ENCODE data around the gene ZFYVE16. TPM values are rescaled to one million over a fixed set of nuclear protein-coding genes. Genes with fewer than 3 reads are reported as not detected.
"Not testable (repeated sequence)": the region's sequence is repeated elsewhere in the genome, so short reads cannot be mapped to it uniquely, and the experiment has no call there.

Gene ZFYVE16
- total RNA-seq, 4 donors from 2014 or later, result 24.3 to 64.0 (median 34.0) TPM

DNA sequence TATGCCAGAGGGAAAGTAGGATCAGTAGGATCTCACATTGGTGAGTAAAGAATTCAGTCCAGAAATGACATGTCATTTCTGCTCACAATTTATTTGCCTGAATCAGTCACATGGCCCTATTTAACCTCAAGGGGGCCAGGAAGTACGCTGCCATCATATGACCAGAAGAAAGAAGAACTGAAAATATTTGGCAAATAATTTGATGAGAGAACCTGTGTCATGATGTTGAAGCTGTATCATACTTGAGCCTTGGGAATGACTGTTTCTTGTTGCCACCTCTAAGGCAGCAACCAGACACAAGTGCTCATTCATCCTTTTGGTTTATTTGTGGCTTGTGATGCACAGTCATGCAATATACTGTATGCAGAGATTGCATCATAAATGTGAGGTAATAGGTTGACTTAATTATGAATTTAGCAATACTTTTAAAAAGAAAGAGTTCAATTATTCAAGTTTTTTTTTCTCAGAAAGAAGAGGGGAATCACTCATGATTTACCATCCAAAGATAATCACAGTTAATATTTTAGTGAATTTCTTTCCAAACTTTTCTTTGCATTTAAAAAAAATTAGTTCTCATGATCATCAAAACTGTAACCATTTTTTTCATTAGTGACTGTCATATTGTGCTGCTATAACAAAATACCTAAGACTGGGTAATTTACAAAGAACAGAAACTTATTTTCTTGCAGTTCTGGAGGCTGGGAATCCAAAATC is 8.2 kb upstream of the ZFYVE16 start:
- no peaks in the 10 kb centered on the region for H3K36me3 ChIP-seq
- H3K27me3 ChIP-seq, result no peaks in the 10 kb centered on the region
- 68 to 86% methylated on average over 1 of the region's 1 CpG for WGBS, 2 donors (ENCODE audit: low coverage in 1 of 2)
- H3K27ac ChIP-seq, result no peak overlapping the region
- TF ChIP-seq POLR2A (IDR thresholded peaks at IDR 0.05) (no peak), EP300 (IDR thresholded peaks at IDR 0.05; ENCODE audit: low read depth) (no peak), POLR2AphosphoS5 (IDR thresholded peaks at IDR 0.05) (no peak)
- TF ChIP-seq, protein P1, sequence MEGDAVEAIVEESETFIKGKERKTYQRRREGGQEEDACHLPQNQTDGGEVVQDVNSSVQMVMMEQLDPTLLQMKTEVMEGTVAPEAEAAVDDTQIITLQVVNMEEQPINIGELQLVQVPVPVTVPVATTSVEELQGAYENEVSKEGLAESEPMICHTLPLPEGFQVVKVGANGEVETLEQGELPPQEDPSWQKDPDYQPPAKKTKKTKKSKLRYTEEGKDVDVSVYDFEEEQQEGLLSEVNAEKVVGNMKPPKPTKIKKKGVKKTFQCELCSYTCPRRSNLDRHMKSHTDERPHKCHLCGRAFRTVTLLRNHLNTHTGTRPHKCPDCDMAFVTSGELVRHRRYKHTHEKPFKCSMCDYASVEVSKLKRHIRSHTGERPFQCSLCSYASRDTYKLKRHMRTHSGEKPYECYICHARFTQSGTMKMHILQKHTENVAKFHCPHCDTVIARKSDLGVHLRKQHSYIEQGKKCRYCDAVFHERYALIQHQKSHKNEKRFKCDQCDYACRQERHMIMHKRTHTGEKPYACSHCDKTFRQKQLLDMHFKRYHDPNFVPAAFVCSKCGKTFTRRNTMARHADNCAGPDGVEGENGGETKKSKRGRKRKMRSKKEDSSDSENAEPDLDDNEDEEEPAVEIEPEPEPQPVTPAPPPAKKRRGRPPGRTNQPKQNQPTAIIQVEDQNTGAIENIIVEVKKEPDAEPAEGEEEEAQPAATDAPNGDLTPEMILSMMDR (IDR thresholded peaks at IDR 0.05), result no peak
- peaks cover 0 to 3% (median 0%) of the 10 kb centered on the region in 4 donors for H3K4me1 ChIP-seq
- H3K4me3 ChIP-seq, result no peak overlapping the region
- in situ Hi-C loops (cut with MboI; ENCODE audit: low pct_ligation_motif_present in 1 of 4, low pct_unique_long_range_greater_than_20kb in 1 of 4, low sequenced_read_pairs in 3 of 4), result no loop called here
- intact Hi-C loops (cut with DNase I; ENCODE audit: low total_unique reads), result no loop called here
- no peaks in the 10 kb centered on the region for H3K9me3 ChIP-seq
- no peak for DNase-seq

- WGBS, 2 donors (ENCODE audit: low coverage in 1 of 2), result 91% methylated on average over 1 of the region's 1 CpG; no CpG with 5 or more reads in 1 of the 2 donors
- H3K27ac ChIP-seq; H3K4me1 ChIP-seq; H3K9me3 ChIP-seq; H3K36me3 ChIP-seq; in situ Hi-C loops (cut with MboI; ENCODE audit: low pct_ligation_motif_present in 1 of 4, low pct_unique_long_range_greater_than_20kb in 1 of 4, low sequenced_read_pairs in 3 of 4); DNase-seq; intact Hi-C loops (cut with DNase I; ENCODE audit: low total_unique reads); H3K4me3 ChIP-seq; H3K27me3 ChIP-seq: not testable (repeated sequence)
Observed at GRCh38 chr5:80400368-80400767, 7.5 kb upstream of the ZFYVE16 start.

- Histone ChIP-seq H3K9me3 (no peaks in the 10 kb centered on the region), H3K4me3 (no peak overlapping the region), H3K36me3 (no peaks in the 10 kb centered on the region), H3K27me3 (no peaks in the 10 kb centered on the region), H3K27ac (no peak overlapping the region), H3K4me1 (peaks cover 0 to 18% (median 7%) of the 10 kb centered on the region in 4 donors)
- intact Hi-C loops (cut with DNase I; ENCODE audit: low total_unique reads) (no loop called here), in situ Hi-C loops (cut with MboI; ENCODE audit: low pct_ligation_motif_present in 1 of 4, low pct_unique_long_range_greater_than_20kb in 1 of 4, low sequenced_read_pairs in 3 of 4) (no loop called here)
- TF ChIP-seq POLR2A (IDR thresholded peaks at IDR 0.05) (no peak), EP300 (IDR thresholded peaks at IDR 0.05; ENCODE audit: low read depth) (no peak), POLR2AphosphoS5 (IDR thresholded peaks at IDR 0.05) (no peak)
- TF ChIP-seq, protein P1 (IDR thresholded peaks at IDR 0.05), result no peak
- no peak for DNase-seq
- 68 to 74% methylated on average over 2 of the region's 2 CpGs for WGBS, 2 donors (ENCODE audit: low coverage in 1 of 2)
Observed at GRCh38 chr5:80403782-80404181, 4.1 kb upstream of the ZFYVE16 start.

GRCh38 chr5:80406980-80407734 is 707 bp upstream of the ZFYVE16 start:
- Histone ChIP-seq H3K9me3 (no peaks in the 10 kb centered on the region), H3K27ac (peak overlapping the region; percentile 94 to 98 (median 96)), H3K4me1 (peaks cover 6 to 45% (median 19%) of the 10 kb centered on the region in 4 donors), H3K27me3 (no peaks in the 10 kb centered on the region), H3K36me3 (no peaks in the 10 kb centered on the region), H3K4me3 (peak overlapping the region; percentile 38 to 94 (median 76))
- intact Hi-C loops (cut with DNase I; ENCODE audit: low total_unique reads), result no loop called here
- DNase-seq, result peak; percentile 41
- 9 to 25% methylated on average over 20 to 26 of the region's 31 CpGs for WGBS, 2 donors (ENCODE audit: low coverage in 1 of 2)
- TF ChIP-seq EP300 (IDR thresholded peaks at IDR 0.05; ENCODE audit: low read depth) (no peak), POLR2AphosphoS5 (IDR thresholded peaks at IDR 0.05) (peak in 1 of 3 donors; percentile 26), POLR2A (IDR thresholded peaks at IDR 0.05) (no peak)
- TF ChIP-seq, protein P1 (IDR thresholded peaks at IDR 0.05), result no peak
- in situ Hi-C loops (cut with MboI; ENCODE audit: low pct_ligation_motif_present in 1 of 4, low pct_unique_long_range_greater_than_20kb in 1 of 4, low sequenced_read_pairs in 3 of 4), result no loop called here
